A673 (cell line): ENCODE results near the gene DNASE2B.

Experiments
- EZH2 ChIP-seq: fragments of 200-600 bp; sonication (generic); IDR thresholded peaks from 2 replicates; pipeline ENCODE4 v1.6.1; 2017; ENCODE audit warnings: borderline replicate concordance, low read depth, mild to moderate bottlenecking, mixed read lengths, antibody characterized with exemption, low read length; ENCODE audit not compliant: poor library complexity, severe bottlenecking
- TF ChIP-seq, protein P1 (sequence below): fragments of 300-800, 200-600 bp; sonication (generic); conservative IDR thresholded peaks from 2 replicates; pipeline ENCODE4 v1.5.1; 2017; ENCODE audit warnings: low read depth, mild to moderate bottlenecking, antibody characterized with exemption, low read length, moderate library complexity, mixed read lengths

DNA sequence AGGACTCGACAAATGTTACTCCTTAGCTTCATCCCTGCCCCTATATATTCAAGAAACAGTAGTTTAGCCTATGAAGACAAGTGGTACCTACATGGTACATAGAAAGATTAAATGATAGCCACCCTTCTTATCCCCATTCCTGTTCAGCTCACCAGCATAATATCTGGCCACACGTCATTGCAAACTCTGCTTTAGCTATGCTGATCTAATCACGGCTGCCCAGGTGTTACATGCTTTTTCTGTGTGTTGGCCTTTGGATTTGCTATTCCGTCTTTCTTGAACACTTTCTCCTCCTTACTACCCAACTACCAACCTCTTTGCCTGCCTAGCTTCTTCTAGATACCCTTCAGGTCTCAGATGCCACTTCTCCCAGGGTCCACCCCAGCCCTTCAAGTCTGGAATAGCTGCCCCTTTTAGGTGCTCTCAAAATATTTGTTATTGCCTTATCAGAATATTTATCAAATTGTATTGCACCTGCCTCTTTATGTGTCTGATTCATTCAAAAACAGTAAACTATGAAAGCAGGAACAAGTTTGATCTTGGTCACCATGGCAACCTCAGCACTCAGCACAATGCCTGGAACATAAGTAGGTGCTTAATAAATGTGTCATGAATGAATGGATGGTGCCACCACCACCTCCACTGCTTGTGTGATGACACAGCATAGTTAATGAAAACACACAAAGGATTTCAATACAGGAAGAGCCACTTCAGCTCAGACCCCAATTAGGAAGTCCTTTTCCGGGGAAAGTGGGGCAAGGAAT lies 11.4 kb upstream of the DNASE2B start:
- TF ChIP-seq, protein P1, sequence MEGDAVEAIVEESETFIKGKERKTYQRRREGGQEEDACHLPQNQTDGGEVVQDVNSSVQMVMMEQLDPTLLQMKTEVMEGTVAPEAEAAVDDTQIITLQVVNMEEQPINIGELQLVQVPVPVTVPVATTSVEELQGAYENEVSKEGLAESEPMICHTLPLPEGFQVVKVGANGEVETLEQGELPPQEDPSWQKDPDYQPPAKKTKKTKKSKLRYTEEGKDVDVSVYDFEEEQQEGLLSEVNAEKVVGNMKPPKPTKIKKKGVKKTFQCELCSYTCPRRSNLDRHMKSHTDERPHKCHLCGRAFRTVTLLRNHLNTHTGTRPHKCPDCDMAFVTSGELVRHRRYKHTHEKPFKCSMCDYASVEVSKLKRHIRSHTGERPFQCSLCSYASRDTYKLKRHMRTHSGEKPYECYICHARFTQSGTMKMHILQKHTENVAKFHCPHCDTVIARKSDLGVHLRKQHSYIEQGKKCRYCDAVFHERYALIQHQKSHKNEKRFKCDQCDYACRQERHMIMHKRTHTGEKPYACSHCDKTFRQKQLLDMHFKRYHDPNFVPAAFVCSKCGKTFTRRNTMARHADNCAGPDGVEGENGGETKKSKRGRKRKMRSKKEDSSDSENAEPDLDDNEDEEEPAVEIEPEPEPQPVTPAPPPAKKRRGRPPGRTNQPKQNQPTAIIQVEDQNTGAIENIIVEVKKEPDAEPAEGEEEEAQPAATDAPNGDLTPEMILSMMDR: no peak
- no peak for TF ChIP-seq EZH2
